ENCODE measurements around the gene BIRC6.

DNA sequence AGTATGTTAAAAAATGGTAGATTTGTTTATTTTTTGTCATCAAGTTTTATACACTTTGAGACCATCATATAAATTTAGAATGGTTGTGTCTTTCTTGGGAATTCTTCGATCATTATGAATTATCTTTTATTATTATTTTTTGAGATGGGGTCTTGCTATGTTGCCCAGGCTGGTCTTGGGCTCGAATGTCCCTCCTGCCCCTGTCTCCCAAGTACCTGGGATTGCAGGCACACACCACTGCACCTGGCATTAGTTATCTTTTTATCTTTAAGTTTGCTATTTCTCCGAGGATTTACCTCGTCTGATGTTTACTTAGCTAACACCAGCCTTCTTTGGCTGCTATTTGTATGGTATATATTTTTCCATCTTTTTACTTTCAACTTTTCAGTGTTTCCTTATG is 100.0 kb downstream of the BIRC6 start:
- TF ChIP-seq POLR2A (IDR thresholded peaks at IDR 0.05; ENCODE audit: low read depth, low read length): no peak
- no peak for TF ChIP-seq TAF1 (IDR thresholded peaks at IDR 0.05; ENCODE audit: low read depth, low read length)

All from GM12891 (cell line).